G401 (cell line): ENCODE measurements around the gene POLE. TPM values are rescaled to one million over a fixed set of nuclear protein-coding genes. Genes with fewer than 3 reads are reported as not detected.

Experiments
- DNase-seq: peaks from one replicate; pipeline ENCODE4 v3.0.0-alpha.2; 2015; ENCODE audit warnings: low spot score
- in situ Hi-C: cut with HindIII; loops from 2 replicates; pipeline ENCODE4 v1.10.0; 2016; ENCODE audit warnings: low sequenced_read_pairs, mixed read lengths
- total RNA-seq: library from RNA; depleted of rRNA; stranded (reverse); fragments of >200 nt; shearing (Covaris generic); gene quantifications from 2 replicates; pipeline ENCODE4 v1.2.3, GENCODE V29; 2014

POLE gene
- total RNA-seq, 1 experiment from 2014 or later = 30.9 TPM

GRCh38 chr12:132659146-132659545 is 28.0 kb downstream of the POLE start:
- peak; percentile 85 for DNase-seq
- in situ Hi-C loops = no loop called here

GRCh38 chr12:132658149-132658894 is 28.8 kb downstream of the POLE start:
- in situ Hi-C loops = no loop called here
- no peak for DNase-seq

- in situ Hi-C loops = no loop called here
- DNase-seq = no peak
These were observed 30.0 kb downstream of the POLE start for GRCh38 chr12:132657004-132657727.

- in situ Hi-C loops = no loop called here
- no peak for DNase-seq
These were observed 33.4 kb downstream of the POLE start for GRCh38 chr12:132653567-132654290.

DNA sequence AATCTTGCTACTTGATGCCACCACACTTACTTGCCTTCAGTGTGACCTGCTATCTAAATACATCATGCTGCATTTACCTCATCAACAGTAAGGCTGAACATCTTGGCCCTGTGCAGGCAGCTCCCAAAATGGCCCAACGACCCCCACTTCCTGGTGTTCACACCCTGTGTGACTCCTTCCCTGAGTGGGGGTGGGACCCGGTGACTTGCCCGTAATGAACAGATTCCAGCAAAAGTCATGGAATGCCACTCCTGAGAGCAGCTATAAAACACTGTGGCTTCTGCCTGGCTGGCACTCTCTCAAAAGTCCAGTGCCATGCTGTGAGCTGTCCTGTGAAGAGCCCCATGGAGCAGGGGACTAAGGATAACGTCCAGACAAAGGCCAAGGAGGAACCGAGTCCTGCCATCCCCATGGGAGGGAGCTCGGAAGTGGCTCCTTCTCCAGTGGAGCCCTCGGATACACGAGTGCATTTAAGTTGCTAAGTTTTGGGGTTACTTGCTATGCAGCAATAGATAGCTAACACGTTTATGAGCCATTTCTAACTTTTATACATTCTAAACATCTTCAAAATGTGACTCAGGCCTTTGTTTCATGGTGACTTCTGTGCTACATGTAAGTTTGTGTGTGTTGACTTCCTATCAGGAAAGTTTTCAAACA is 35.6 kb downstream of the POLE start:
- in situ Hi-C loops = no loop called here
- no peak for DNase-seq

- no peak for DNase-seq
- in situ Hi-C loops = no loop called here
These were observed 37.8 kb downstream of the POLE start for GRCh38 chr12:132649226-132649945.

DNA sequence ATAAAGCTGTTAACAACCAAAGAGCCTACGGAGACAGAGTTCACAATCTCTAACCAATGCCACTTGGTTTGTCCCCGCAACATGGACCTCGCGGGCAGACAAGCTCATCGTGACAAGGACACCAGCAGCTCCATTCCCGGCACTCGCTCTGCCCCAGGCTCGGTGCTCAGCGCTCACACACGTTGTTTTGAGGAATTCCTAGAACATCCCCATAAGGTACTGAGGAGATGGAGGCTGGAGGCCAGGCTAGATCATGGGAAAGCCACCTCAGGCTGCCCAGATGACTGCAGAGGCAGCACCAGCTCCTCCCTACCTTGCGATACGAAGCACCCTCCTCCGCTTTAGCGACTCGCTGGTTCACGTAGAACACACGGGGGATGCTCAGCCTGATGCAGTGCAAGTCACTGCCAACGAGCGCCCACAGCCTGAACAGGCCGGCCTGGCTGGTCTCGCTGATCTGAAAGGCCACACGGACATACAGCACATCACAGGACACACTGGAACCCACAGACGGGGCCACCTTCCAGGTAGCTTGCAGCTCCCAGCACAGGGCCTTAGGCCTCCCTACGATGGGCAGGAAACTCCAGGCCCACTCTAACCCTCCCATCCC is 38.4 kb downstream of the POLE start:
- no peak for DNase-seq
- in situ Hi-C loops = no loop called here

DNA sequence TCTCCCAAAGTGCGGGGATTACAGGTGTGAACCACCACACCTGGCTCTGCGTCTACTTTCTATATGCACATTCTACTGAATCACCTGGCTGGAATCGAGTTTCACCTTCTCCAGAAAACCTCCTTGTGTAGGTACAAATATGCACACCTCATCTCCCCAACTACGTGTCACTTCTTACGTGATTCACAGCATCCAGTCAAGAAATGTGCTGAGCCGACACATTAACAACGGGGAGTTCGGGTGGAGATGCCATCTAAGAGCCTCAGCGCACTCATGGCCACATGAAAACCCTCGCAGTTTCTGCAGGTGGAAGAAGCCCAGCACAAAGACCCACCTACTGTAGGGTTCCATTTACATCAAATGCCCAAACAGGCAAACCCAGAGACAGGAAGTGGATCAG is 39.3 kb downstream of the POLE start:
- in situ Hi-C loops = no loop called here
- DNase-seq = no peak

DNA sequence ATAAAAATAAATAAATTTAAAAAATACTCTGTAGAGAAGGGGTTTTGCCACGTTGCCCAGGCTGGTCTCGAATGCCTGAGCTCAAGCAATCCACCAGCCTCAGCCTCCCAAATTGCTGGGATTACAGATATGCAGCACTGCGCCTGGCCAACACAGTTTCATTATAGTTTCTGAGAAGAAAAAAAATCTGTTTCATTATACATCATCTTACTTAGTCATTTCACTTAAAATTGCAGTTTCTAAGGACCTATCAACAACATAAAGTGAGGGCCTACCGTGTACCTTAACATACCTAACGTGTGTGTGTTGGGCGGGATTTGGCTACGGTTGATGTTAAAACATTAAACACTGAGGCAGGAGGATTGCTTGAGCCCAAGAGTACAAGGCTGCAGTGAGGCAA is 40.3 kb downstream of the POLE start:
- in situ Hi-C loops = no loop called here

DNA sequence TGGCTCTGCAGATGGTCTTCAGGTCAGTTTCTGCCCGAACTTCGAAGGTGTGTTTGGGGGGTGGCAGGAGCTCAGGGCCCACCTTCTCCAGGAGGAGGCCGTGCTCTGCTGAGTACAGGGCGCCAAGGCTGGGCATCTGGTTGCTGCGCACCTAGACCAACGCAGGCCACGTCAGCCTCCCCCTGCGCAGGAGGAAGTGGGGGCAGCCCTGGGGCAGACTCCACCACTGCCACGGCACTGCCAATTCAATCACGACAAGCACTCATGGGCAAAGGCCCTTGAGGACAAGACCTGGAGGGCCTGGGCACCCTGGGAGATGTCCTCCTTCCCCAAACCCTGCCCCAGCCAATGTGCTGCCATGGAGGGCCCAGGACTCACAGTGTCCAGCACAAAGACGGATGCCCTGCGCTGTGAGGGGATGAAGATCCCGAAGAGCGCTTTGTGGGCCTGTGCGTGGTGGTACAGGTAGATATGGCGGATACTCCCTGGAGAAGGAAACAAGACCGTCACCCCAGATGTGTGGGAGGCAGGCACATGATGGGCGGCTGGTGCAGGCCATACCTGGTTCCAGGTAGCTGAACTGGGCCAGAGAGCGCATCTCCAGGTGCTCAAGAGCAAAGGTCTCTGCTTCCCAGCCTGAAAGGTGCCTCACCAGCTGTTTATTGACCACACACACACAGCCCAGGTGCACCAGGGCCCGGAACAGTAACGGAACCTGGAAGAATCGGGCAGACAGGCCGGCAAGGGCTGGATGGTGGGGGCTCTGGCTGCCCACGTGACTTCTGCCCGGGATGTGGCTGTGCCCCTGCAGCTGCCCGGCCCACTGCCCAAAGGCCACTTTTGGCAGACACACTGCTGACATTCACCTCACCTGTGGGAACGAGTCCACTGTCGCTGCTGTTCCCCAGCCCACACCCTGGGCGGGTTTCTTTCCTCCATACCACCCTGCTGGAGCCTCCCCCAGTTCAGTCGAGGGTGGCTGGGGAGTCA is 44.0 kb downstream of the POLE start:
- no peak for DNase-seq
- in situ Hi-C loops = no loop called here

More for the DNA sequence above, 40.3 kb downstream of the POLE start:
- no peak for DNase-seq

DNA sequence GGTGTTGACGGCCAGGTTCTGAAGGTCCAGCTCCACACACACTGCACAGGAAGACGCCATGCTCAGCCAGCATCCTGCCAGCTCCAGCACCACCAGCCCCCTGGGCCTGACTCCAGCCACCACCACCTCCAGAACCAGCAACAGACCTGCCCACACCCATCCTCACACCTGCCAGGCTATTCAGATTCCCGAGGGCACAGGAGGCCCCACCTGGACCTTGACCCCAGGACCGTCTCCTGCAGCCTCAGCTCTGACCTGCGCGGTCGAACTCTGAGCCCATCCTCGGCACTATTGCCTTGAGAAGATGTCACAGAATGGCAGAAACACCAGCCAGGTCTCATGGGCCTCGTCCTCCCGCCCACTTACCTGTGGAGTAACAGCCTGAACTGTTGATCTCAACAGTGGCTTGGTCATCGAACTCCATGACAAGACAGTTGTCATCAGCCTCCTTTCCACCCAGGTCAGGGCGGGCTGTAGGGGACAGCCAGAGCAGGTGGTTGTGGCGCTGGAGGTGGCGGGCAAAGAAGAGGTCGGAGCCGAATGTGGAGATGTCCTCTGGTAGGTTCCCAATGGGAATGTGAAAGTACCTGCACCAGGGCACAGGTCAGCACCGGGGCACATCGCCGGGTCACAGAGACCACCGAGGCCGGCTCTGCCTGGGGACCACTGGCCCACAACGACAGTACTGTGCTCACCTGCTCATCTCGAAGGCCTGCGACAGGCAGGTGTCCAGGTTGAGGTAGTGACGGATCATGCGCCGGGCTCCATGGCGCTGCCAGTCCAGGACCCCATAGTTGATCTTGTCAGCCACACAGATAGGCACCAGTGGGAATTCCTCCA is 45.1 kb downstream of the POLE start:
- no peak for DNase-seq
- in situ Hi-C loops = no loop called here

- no peak for DNase-seq
- in situ Hi-C loops = no loop called here
These were observed 46.2 kb downstream of the POLE start for GRCh38 chr12:132640936-132641335.

DNA sequence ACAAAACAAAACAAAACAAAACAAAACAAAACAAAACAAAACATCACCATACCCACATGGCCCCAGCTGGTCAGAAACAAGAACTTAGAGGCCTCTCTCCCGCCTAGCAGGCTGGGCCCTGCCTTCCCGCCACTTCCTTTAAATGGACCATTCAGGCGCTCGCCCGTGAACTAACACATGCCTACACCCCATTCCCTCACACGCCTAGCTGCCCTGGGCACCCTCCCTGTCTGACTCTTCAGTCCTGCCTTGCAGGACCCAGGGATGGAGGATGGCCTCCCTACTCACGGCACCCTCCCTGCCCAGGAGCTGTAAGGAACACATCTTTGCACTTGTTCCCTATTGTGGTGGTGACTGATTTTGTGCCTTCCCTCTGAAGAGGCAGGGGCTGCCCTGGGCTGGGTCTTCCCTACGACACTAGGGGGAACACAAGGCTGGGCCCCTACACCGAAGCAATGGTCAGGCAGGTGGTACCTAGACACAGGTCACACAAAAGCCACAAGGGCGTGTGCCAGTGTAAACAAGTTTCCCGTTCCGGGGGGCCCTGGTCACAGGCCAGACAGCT is 47.1 kb downstream of the POLE start:
- in situ Hi-C loops = no loop called here
- DNase-seq = no peak

DNA sequence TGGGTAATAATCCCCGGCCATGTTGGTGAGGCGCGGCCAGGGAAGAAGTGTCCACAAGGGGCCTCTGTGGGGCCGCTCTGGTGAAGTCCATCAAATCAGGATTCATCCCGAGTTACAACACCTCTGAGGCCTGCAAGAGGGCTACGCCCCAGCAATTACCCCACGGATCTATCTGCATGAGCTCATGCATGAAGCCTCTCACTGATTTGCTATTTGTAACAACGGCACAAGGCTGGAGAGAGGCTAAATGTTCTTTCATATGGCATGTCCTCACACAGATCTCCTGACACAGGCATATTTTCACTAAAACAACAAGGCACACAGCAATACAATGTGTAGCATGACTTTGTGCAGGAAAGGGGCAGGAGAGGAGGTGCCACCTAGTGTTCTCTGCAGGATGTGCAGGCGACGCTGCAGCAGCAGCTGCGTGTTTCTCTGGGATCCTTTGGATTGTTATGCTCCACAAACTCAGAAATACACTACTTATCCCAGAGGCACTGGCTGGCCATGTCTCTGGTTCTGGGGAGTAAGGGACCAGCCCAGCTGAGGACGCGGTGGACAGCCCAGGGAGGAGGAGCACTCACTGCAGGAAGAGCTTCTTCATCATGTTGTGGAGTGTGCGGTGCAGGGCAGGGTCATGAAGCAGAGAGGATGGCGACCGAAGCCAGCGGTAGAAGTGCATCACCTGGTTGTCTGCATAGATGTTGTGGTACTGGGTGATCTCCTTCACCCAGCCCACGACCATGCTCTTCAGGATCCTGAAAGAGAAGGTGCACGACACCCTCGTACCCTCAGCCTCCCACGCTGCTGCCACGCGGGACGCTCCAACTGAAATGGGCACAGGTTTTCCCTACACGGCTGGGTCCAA is 48.4 kb downstream of the POLE start:
- in situ Hi-C loops = no loop called here
- peak; percentile 27 for DNase-seq

- in situ Hi-C loops = no loop called here
These were observed 49.3 kb downstream of the POLE start for GRCh38 chr12:132637811-132638210.

More at GRCh38 chr12:132637811-132638210, 49.3 kb downstream of the POLE start:
- no peak for DNase-seq
